ENCODE data around the gene PARD6B. TPM values are rescaled to one million over a fixed set of nuclear protein-coding genes. Genes with fewer than 3 reads are reported as not detected.
A peak's percentile ranks its signal among the peaks of the same experiment; 100 is the strongest.

Gene PARD6B
- total and polyA plus RNA-seq, 2 of the 13 experiments (the other 11 are each of a cell fraction or from before 2014, with no cell fraction given), result 6.9 to 22.2 TPM

GRCh38 chr20:50792708-50793574, 61.6 kb downstream of the PARD6B start (continued):
- TF ChIP-seq ZNF24 (IDR thresholded peaks at IDR 0.05), result no peak
- TF ChIP-seq ZNF256 (CRISPR knock-in tag; conservative IDR thresholded peaks at IDR 0.05), result 0 out of 2 replicates have a peak, but pooled peaks have one; percentile 51
- TF ChIP-seq ZNF510 (CRISPR knock-in tag; IDR thresholded peaks at IDR 0.05; ENCODE audit: low read depth), result peak; percentile 59; the same call in 1 of the 2 replicates
- no peak for TF ChIP-seq DNMT1 (CRISPR knock-in tag; IDR thresholded peaks at IDR 0.05)
- 0 out of 2 replicates have a peak, but pooled peaks have one; percentile 19 for TF ChIP-seq NCOA2 (CRISPR knock-in tag; IDR thresholded peaks at IDR 0.05)
- peak; percentile 23; the same call in 1 of the 2 replicates for TF ChIP-seq PAXIP1 (CRISPR knock-in tag; conservative IDR thresholded peaks at IDR 0.05)
- no peak for TF ChIP-seq HNRNPH1 (optimal IDR thresholded peaks at IDR 0.05; ENCODE audit: low read depth, low read length)
- no peak for TF ChIP-seq ZFX (CRISPR knock-in tag; IDR thresholded peaks at IDR 0.05; ENCODE audit: low read depth)
- 0 out of 2 replicates have a peak, but pooled peaks have one; percentile 52 for TF ChIP-seq ZNF44 (CRISPR knock-in tag; IDR thresholded peaks at IDR 0.05)
- TF ChIP-seq DMAP1 (CRISPR knock-in tag; IDR thresholded peaks at IDR 0.05), result 0 out of 2 replicates have a peak, but pooled peaks have one; percentile 15
- TF ChIP-seq HMG20B (CRISPR knock-in tag; conservative IDR thresholded peaks at IDR 0.05), result no peak

Measured in HepG2 (cell line).